GM21367 (cell line): ENCODE measurements around the gene TNNC1.
A peak's percentile ranks its signal among the peaks of the same experiment; 100 is the strongest.

Source experiments
- ATAC-seq: cut with Tn5 transposase; IDR thresholded peaks from one replicate; pipeline ENCODE4 v1.9.1; 2021; ENCODE audit not compliant: unreplicated experiment

The TNNC1 gene

DNA sequence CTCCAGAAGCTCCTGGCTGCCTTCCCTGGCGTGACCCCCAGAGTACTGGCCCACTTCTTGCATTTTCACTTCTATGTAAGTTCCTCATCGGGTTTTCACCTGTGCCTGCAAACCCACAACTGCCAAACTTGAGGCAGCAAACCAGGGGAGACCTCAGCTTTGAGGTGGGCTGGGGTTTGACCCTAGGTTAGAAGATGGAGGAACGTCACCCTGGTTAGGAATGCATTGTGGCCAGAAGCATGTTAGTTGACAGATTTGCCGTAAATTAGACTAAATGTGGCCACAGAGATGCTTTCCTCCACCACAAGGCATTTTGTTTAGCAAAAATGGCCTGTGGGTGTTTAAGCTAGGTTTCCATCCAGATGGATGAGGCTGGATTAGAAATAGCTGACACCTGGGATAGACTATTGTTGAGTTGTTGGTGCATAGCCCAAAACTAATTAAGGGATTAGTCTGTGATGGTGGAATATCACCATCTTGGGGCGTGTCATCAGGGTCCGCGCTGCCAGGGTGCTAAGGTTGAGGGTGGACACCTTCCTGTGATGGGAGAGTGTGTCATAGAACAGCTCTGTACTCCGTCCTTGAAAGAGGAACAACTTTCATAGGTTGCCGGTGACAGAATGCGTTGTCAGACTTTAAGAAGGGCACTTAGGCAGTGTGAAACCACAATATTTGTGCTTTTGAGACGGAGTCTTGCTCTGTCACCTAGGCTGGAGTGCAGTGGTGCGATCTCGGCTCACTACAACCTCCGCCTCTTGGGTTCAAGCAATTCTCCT is 5.1 kb upstream of the TNNC1 start:
- ATAC-seq, result no peak

DNA sequence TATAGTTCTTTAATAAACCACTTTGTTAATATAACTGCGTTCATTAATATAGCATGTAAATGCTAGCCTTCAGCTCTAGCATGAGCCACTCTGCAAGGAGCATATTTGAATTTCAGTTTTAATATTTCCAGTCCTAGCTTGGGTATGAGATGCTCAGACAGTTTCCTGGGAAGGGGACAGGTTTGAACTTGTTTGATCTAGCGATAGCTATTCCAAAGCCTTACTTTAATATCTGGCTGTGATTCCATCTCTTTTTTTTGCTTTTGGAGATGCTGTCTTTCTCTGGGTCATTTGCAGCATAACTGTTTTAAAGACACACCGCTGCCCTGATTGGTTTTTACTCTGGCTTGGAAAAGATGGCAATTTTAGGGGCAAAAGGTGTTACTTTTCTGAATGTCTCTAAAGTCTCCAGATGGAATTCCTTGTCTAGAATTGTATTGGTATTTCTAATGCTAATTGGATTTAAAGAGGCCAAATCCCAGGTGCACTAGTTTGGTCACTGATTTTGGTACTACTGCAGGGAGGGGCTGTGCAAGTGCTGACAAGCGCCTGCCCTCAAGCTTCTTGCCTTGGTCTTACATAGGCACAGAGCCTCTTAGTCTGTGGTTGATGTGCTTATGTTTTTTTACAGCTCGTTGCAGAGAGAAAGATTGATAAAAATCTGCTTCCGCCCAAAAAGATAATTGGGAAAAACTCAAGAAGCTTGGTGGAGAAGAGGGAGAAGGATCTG is 4.4 kb upstream of the TNNC1 start:
- no peak for ATAC-seq

DNA sequence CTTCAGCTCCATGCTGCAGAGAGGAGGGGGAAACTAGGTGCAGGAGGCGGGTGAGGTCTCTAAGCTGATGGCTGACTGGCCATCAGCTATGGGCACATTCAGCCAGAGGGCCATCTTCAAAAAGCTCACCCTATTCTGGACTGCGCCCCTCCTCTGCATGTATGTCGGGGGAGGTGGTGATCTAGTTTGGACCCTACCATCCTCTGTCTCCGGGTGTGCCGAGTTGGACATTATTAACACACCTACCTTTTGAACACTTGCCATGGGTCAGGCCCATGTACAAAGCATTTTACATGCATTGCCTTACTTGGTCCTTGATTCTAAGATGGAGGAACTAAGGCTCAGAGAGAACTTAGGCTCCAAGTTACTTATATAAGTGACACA is 3.0 kb upstream of the TNNC1 start:
- ATAC-seq, result no peak

DNA sequence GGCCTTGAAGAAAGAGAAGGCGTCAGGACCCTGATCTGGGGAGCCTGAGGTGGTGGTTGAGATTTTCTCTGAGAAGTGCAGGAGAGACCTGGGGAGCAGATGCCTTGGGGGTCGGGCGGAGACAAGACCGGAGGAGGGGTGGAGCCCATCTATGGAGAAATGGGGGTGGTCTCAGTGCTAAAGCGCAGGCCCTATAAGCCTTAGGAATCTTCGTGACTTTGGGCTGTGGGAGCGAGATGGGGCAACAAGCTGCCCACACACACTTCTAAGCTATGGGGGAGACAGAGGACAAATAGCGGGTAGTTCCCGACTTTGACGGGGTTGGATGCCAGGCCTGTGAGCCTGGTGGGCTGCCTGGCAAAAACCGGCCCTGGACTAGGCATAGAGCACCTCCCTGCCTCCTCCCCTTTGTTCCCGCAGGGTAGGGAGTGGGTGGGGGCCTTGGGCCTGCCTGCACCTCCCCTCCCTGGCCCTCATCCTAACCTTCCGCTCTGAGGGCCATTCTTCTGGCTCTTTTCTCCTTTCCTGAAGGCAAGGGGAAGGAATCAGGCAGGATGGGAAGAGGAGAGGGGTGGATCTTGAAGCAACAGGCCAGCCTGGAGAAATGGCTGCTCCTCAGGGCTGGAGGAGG is 2.4 kb upstream of the TNNC1 start:
- ATAC-seq, result no peak

DNA sequence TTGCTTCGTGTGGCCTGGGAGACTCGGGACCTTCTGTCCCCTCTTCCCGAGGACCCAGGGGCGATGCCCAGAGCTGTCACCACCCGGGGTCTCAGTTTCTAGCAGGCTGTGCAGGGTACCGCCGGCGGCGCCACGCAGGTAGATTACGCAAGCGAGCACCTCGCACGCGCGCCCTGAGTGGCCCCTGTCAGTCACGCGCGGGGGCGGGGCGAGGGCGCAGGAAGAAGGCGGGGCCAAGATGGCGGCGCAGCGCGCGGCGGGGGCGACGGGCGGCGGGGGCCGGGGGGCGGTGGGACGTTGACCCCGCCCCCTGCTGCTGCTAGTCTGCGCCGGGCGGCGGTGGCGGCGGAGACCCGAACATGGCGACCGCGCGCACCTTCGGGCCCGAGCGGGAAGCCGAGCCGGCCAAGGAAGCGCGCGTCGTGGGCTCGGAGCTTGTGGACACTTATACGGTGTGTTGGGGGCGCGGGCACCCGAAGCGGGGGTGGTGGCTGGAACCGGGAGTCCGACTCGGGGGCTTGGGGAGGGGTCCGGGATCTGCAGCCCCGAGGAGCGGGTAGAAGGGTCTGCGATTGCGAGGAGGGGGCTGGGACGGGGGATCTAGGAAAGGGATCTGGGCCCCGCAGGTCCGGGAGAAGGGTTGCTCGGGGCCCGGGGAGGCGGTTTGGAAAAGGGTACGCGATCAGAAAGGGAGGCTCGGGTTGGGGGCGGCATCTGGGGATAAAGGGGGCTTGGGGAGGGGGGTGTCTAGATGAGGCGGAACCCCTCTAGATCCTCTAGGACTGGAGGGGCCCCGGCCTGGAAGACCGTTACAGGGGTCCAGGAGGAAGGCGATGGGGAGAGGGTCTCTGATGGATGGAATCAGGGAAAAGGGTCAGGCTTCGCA is 1.7 kb upstream of the TNNC1 start, which contains the start of gene NISCH:
Gene NISCH, plus strand, starts transcription at position 322 of the 886 bp plus-strand sequence. Its CDS starts 38 bp downstream, at position 360.
- peak; percentile 51 for ATAC-seq

DNA sequence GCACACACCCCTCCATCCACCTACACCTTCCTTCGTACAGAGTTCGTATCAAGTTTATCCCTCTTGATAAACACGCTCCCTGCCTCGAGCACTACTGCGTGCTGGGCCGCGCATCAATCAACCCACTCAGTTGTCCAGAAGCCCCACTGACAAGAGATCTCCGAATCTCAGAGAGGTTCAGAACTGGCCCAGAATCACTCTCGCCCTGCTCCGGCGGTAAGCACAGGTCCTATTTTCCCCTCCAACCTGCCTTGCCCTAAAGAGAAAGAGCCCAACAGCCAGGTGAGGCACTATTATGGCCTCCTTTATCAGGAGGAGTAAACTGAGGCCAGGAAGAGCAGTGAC is 1.1 kb upstream of the TNNC1 start:
- ATAC-seq, result no peak

DNA sequence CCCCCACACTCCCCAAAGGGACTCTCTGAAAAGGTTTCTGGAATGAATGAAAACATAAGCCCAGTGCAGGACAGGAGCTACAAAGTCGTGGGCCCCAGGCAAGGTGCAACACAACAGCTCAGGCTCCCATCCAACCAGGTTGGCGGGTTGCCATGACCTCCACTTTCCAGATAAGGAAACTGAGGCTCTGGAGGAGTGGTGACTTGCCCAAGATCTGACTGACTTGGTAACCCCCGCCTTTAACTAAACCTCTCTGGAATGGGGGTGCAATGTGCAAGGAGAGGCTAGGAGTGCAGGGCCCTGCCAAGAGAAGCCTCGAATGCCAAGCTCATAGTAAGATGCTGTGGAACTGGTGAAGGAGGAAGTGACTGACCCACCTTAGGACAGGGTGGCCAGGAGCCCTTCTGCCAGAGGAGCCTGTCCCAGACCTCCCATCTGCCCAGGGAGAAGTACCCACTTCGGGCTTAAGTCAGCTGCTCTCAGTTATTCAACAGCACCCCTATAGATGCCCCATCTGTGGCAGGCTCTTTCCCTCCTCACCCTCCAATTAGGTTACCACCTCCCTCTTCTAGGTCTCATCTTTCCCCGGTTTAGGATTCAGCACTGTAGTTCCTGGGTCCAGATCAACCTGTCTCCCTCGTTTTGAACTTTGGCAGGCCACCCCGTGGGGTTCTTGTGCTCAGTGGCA is 553 bp upstream of the TNNC1 start:
- ATAC-seq, result no peak

DNA sequence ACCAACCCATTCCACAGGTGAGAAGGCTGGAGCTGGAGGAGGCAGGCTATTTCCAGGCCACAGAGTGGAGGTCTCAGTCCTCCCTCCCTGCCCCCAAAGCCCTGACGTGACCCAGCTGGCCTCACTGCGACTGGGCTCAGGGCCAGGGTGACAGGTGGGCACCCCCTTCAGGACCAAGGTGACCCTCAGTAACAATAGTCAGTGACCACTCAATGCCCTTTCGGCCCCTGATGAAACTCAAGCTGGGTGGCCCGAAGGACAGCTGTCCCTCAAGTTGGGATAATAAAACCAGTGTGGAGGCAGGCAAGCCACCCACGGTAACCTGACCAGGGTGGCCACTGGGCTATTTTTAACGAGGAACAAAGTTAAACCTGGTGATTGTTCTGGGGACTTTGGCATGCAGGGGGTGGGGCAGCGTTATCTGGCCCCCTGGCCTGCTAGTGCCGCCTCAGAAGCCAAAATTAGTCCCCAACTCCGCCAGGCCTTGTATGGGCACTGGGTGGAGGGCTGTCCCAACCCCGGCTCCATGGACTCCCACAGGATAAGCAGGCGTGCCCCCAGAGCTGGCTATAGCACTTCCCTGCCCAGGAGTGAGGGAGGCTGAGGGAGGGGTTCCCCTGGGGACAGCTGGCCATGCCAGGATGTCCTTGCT is 1.1 kb downstream of the TNNC1 start:
- ATAC-seq, result no peak

DNA sequence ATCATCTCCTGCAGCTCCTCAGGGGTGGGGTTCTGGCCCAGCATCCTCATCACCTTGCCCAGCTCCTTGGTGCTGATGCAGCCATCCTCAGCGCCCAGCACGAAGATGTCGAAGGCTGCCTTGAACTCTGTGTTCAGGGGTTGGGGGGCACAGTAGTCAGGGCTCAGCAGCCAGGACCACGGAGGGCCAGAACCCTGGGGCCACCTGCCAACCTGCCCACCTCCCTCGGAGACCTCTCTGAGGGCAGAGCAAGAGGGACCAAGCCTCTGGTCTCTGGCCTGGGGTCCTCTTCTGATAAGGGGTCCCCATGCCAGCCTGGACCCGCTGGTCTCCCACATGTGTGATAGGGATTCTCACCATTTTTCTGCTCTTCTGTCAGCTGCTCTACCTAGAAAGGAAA is 1.7 kb downstream of the TNNC1 start:
- ATAC-seq, result no peak

DNA sequence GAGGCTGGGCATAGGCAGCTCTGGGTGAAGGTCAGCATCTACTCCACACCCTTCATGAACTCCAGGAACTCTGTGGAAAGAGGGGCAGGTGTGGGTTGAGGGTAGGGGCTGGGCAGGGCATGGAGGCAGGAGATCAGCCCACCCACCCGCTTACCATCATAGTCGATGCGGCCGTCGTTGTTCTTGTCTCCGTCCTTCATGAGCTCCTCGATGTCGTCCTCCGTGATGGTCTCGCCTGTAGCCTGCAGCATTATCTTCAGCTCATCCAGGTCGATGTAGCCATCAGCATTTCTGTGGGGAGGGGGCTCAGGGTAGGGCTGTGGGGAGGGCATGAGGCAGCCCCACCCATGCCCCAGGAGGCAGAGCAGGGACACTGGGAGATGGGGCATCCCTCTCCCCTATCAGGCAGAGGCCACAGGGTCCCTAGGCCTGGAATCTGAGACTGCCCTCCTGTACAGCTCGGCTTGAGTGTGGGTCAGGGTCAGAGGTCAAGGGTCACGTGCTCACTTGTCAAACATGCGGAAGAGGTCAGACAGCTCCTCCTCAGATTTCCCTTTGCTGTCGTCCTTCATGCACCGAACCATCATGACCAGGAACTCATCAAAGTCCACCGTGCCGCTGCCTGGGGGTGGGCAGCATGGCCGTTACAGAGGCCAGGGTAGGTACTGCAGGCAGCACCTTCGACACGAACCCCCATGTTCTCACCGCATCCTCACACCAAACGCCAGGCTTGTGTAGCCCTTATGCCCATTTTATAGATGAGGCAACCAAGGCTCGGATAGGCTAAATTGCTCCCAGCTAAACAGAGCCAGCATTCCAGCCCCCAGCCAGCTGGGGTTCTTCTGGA is 2.4 kb downstream of the TNNC1 start:
- ATAC-seq, result no peak

DNA sequence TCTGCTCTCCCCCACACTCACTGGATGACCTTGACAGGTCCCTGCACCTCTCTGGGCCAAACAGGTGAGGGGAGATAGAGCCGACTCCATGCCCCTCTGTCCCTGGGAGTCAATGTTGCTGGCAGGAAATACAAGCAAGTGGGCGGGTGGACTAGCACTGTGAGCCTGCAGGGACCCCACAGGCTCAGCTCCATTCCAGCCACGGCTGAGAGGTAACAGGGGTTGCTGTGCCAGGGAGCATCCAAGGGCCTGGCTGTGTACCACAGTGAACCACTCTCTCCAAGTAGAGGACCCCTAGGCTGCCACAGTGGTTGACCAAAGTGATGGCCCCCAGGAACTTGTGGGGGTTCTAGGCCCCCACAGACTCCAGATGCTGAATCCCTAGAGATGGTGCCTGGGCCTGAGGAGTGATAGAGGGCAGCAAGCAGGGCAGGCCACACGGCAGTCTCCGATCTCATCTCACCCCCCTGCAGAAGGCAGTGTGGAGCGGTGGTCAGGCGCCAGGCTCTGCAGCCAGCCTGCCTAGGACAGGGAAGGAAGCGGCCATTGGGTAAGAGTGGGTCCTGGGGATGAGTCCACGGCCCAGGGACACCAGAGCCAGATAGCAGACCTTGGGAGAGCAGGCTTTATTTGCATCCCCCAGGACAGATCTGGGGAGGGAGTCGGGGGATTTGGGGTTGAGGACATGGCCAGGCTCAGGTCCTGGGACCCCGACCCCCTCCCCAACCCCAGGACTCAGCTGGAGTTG is 3.2 kb downstream of the TNNC1 start:
- no peak for ATAC-seq

DNA sequence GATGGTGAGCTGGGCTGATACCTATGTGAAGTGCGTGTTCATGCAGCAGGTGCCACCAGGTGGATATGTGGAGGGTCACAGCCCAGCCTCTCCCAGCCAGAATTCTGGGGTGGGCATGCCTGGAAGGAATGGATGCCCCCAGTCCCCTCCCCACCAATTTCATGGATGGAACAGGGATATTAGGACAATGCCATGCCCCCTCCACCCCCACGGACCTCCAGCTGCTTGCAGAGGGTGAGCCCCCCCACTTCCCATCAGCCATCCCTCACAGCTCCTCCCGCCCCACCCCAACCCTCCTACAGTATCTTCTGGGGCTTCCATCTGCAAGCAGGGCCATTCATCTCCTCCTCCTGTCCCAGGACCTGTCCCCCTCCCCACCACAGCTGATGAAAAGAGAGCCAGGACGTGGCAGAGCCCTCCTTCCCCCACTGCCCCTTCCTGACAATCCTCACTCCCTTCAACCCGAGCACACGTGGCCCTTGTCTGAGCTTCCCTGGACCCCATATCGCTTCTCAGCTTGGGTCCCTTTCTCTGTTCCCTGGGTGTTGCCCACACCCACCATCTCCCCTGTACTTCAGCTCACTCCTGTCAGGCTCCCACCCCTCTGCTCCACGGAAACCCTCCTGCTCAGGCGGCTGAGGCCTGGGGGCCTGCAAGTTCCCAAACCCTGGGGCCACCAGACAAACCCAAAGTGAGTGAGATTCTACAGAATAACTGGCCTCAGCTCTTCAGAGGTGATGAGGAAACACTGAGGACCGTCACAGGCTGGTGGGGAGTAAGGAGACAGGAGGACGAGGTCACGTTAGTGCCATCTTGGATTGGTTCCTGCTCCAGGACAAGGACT is 6.1 kb downstream of the TNNC1 start:
- ATAC-seq, result no peak

DNA sequence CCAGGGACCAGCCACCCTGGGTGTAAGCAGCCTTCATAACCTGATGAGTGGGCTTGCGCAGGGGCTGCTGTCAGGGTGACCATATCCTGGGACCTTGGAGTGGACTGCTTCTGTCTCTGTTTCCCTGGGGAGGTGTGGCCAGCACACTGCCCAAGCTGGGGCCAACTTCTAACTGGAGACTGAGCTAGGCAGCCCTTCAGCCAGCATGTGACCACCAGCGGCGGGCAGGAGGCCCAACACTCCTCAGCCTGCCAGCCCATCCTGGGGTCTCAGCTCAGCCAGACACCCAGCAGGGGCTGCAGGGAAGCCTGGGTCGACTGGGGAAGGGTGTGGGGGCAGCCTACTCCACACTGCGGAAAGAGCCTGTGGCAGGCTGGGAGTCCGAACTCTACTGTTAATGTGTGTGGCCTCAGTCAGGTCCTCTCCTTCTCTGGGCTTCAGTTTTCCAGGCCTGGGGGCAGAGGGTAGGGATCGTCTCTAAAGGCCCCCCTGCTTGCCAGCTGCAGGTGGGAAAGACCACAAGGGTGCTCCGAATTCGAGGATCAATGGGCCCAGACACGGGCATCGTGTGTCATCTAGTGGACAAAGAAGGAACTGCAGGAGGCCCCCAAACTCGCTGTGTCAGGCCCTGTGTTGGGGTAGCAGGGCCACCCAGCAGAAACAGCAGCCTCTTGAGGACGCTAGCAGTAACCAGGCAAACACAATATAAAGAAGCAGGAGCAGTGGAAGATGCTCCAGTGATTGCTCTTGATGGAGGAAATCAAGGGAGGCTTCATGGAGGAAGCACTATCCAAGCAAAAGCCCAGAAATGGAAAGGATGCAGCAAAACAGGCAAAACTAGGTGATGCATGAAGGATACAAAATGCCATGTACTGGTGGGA is 7.0 kb downstream of the TNNC1 start:
- no peak for ATAC-seq

DNA sequence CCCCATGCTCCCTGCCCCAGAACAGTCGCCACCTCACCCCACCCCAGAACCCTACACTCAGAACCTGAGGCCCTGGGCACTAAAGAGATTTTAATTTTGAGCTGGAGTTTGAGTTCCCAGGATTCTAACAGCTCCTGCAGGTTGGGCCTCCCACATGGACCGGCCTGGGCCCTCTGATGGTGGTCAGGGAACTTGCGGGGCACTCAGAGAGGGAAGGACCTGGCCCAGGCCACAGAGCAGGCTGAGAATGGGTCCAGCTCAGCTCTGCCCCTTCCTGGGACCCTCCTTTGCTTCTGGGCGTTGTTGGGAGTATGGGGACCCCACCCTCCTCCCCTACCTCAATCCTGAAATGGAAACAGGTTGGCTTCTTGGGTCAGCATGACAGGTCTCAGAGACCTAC is 7.8 kb downstream of the TNNC1 start:
- no peak for ATAC-seq

DNA sequence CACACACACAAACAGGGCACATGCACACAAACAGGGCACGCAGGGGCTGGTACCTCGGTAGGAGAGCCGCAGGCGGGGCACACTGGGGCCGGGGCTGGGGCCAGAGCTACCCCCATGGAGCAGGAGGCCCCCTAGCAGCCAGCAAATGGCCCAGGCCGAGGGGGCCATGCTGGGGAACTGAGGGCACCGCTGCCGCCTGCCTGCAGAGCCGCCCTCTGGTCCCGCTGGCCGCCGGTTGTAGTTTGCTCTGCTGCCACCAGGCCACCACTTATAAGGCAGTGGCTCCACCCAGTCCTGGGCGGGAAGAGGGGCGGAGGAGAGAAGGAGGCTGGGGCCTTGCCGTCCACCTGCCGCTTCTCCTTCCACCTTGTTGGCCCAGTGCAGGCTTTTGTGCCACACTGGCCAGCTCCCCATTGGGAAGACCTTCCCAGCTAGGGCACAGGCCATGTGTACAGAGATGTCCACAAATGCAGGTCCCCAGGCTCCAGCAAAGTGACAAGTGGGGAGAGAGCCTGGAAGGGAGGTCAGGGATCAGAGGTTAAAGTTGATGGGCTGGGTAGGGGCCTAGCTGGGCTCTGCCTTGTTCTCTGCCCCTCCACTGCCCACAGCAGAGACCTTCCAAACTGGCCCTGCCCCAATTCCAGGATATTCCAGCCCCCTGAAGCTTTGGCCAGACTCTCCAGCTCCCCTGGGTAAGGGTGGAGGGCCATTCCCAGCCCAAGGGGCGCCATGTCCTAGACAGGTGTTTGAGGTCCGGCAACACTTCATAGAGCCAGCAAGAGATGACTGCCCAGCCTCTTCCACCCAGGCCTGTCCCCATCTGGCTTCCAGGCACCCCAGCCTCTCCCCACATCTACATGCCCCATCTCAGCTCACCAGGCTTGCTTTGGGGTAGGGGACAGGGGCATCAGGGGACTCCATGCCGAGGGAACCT is 8.7 kb downstream of the TNNC1 start, which contains the start of gene SEMA3G:
Gene SEMA3G, minus strand, starts transcription at position 244 of the 934 bp plus-strand sequence. Its CDS starts 76 bp downstream, at position 168.
- ATAC-seq, result peak; percentile 64
